ENCODE results near the gene SEC11C. TPM values are rescaled to one million over a fixed set of nuclear protein-coding genes. Genes with fewer than 3 reads are reported as not detected.

SEC11C gene
- total and polyA plus RNA-seq, 2 experiments from 2014 or later: 11.6 to 122 TPM

- TF ChIP-seq, protein P1, sequence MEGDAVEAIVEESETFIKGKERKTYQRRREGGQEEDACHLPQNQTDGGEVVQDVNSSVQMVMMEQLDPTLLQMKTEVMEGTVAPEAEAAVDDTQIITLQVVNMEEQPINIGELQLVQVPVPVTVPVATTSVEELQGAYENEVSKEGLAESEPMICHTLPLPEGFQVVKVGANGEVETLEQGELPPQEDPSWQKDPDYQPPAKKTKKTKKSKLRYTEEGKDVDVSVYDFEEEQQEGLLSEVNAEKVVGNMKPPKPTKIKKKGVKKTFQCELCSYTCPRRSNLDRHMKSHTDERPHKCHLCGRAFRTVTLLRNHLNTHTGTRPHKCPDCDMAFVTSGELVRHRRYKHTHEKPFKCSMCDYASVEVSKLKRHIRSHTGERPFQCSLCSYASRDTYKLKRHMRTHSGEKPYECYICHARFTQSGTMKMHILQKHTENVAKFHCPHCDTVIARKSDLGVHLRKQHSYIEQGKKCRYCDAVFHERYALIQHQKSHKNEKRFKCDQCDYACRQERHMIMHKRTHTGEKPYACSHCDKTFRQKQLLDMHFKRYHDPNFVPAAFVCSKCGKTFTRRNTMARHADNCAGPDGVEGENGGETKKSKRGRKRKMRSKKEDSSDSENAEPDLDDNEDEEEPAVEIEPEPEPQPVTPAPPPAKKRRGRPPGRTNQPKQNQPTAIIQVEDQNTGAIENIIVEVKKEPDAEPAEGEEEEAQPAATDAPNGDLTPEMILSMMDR (IDR thresholded peaks at IDR 0.05; ENCODE audit: low read depth, low read length): no peak
- no peaks in the 10 kb centered on the region for H3K27me3 ChIP-seq
- DNase-seq (ENCODE audit: low read depth in 1 of 2, low spot score in 1 of 2): no peak
- H3K36me3 ChIP-seq: no peaks in the 10 kb centered on the region
- H3K9me3 ChIP-seq (ENCODE audit: low read depth): no peaks in the 10 kb centered on the region
- no peaks in the 10 kb centered on the region for H3K4me1 ChIP-seq (ENCODE audit: low read depth)
- no peak overlapping the region for H3K27ac ChIP-seq
- H3K4me3 ChIP-seq: no peak overlapping the region
These were observed 8.5 kb downstream of the SEC11C start for GRCh38 chr18:59148192-59148591.

DNA sequence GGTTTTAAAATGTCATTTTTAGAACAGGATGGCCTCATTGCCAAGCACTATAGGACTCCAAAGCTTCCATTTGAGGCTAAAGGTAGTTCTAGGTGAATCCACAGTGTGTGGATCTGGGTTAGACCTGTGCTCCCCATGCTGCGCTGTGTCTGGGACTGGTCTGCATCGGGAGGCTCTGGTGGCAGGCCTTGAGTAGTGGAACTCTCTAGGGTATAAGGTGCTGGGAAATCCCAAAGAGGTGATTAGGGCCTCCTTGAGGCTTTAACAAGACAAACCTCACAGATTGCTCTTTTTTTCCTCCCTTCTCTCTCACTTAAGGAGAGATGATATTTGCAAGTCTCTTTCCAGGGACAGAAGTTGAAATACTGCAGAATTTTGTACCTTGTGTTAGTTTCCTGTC is 9.3 kb downstream of the SEC11C start:
- H3K4me1 ChIP-seq (ENCODE audit: low read depth): no peaks in the 10 kb centered on the region
- H3K9me3 ChIP-seq (ENCODE audit: low read depth): no peaks in the 10 kb centered on the region
- TF ChIP-seq, protein P1 (IDR thresholded peaks at IDR 0.05; ENCODE audit: low read depth, low read length): no peak
- H3K36me3 ChIP-seq: no peaks in the 10 kb centered on the region
- no peak for DNase-seq (ENCODE audit: low read depth in 1 of 2, low spot score in 1 of 2)
- H3K27ac ChIP-seq: no peak overlapping the region
- H3K4me3 ChIP-seq: no peak overlapping the region
- H3K27me3 ChIP-seq: no peaks in the 10 kb centered on the region

- no peak for DNase-seq (ENCODE audit: low read depth in 1 of 2, low spot score in 1 of 2)
- TF ChIP-seq, protein P1 (IDR thresholded peaks at IDR 0.05; ENCODE audit: low read depth, low read length): no peak
These were observed 9.7 kb downstream of the SEC11C start for GRCh38 chr18:59149416-59149815.

GRCh38 chr18:59150236-59150635 is 10.6 kb downstream of the SEC11C start:
- TF ChIP-seq, protein P1 (IDR thresholded peaks at IDR 0.05; ENCODE audit: low read depth, low read length): no peak
- Histone ChIP-seq H3K4me1 (ENCODE audit: low read depth) (no peaks in the 10 kb centered on the region), H3K27me3 (no peaks in the 10 kb centered on the region), H3K27ac (no peak overlapping the region), H3K36me3 (no peaks in the 10 kb centered on the region), H3K9me3 (ENCODE audit: low read depth) (no peaks in the 10 kb centered on the region), H3K4me3 (no peak overlapping the region)
- DNase-seq (ENCODE audit: low read depth in 1 of 2, low spot score in 1 of 2): no peak

More at GRCh38 chr18:59149416-59149815, 9.7 kb downstream of the SEC11C start:
- no peak overlapping the region for H3K4me3 ChIP-seq
- no peaks in the 10 kb centered on the region for H3K9me3 ChIP-seq (ENCODE audit: low read depth)
- H3K27me3 ChIP-seq: no peaks in the 10 kb centered on the region
- H3K27ac ChIP-seq: no peak overlapping the region
- H3K4me1 ChIP-seq (ENCODE audit: low read depth): no peaks in the 10 kb centered on the region
- no peaks in the 10 kb centered on the region for H3K36me3 ChIP-seq

DNA sequence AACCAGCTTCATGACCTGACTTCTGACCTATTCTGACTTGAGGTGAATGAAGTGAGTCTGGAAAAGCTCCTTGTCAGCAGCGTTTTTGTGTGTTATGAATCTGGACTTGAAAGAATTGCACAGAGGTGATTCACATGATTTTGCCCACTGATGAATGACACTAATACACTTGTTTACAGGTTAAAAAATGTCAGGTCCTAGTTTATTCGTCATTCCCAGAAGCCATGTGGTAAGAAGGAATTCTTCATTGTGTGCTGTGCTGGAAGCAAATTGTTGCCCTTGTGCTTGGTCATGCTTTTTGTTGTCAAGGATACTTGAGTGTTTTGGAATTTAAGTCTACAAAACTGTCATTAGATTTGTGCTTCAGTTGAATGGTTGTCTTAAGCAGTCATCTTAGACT is 15.5 kb downstream of the SEC11C start:
- no peaks in the 10 kb centered on the region for H3K27me3 ChIP-seq
- TF ChIP-seq, protein P1 (IDR thresholded peaks at IDR 0.05; ENCODE audit: low read depth, low read length): no peak
- DNase-seq (ENCODE audit: low read depth in 1 of 2, low spot score in 1 of 2): peak in 1 of 2 donors; percentile 9
- H3K4me1 ChIP-seq (ENCODE audit: low read depth): peaks cover 10% of the 10 kb centered on the region
- no peak overlapping the region for H3K27ac ChIP-seq
- H3K36me3 ChIP-seq: no peaks in the 10 kb centered on the region
- H3K9me3 ChIP-seq (ENCODE audit: low read depth): no peaks in the 10 kb centered on the region
- no peak overlapping the region for H3K4me3 ChIP-seq

- no peak overlapping the region for H3K4me3 ChIP-seq
- TF ChIP-seq, protein P1 (IDR thresholded peaks at IDR 0.05; ENCODE audit: low read depth, low read length): no peak
- no peaks in the 10 kb centered on the region for H3K27me3 ChIP-seq
- no peak for DNase-seq (ENCODE audit: low read depth in 1 of 2, low spot score in 1 of 2)
- H3K4me1 ChIP-seq (ENCODE audit: low read depth): peaks cover 10% of the 10 kb centered on the region
- H3K27ac ChIP-seq: no peak overlapping the region
- H3K36me3 ChIP-seq: no peaks in the 10 kb centered on the region
- no peaks in the 10 kb centered on the region for H3K9me3 ChIP-seq (ENCODE audit: low read depth)
These were observed 16.6 kb downstream of the SEC11C start for GRCh38 chr18:59156316-59156715.
